NCI-H2107 (cell line): ENCODE data around the gene RNASE4.

Source experiments
- DNase-seq: peaks from one replicate; lab custom pipeline; 2025; lab: John Stamatoyannopoulos, UW

RNASE4 gene

DNA sequence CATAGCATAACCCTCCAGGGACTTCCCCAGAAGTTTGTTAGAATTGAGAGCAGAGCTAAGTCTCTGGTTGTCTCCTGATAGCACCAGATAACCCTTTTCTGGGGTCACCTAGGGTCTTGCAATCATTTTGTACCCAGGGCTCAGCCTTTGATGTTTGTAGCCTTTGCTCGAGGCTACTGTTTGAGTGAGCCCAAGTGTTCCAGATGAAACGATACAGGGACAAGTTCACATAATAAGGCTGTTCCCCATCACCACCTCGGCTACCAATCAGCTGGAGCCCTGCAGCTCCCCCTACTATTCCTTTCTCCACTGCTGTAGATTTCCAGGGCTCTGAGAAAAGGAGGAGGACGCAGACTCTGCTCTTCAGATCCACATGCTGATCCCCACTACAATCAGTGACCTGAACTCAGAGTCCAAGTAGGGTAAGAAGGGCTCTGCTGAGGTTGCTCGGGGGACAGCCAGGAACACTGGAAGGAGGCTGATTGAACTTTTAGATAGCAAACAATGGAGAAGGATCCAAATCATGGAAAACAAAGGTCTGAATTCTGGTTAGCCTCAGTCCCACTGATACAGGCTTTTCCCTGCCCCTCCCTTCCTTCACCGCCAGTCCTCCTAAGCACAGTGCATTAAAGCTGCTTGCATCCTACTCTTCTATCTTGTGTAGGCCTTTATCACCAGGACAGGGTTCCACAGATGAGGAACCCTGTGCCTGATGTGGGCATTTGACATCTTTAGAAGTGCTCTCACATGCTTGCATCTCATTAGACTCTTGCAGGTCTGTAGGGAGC is 61.4 kb downstream of the RNASE4 start, which contains the start of gene EDDM3A:
EDDM3A (plus strand) TSS at position 317 of the 788 bp plus-strand sequence. CDS start 1,694 bp downstream, outside the sequence.
- no peak for DNase-seq

- DNase-seq, result no peak
Observed at GRCh38 chr14:20746566-20746965, 62.2 kb downstream of the RNASE4 start.

GRCh38 chr14:20748439-20748838 is 64.1 kb downstream of the RNASE4 start:
- DNase-seq, result no peak

DNA sequence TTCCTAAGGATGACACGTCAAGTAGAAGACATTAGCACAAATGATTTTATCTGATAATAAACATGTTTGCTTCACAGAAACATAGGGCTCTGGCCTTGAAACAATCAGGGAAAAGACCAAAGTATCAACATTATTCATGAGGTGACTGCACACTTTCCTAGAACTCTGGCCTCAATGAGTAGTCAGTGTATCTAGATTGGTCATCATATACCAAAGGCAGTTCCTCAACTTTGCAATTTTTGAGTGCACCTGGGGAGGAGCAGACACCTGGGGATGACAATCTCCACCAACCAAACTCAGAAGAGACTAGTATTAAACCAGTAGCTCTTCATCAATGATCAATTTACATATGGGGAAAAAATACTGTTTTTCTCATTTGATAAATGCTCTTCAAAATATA is 65.8 kb downstream of the RNASE4 start:
- no peak for DNase-seq
